GM21515 (cell line): Measurements from ENCODE around the gene GPR137B.

ENCODE experiments used
- ATAC-seq: cut with Tn5 transposase; IDR thresholded peaks from one replicate; pipeline ENCODE4 v1.9.1; 2021; ENCODE audit not compliant: unreplicated experiment

GPR137B gene

GRCh38 chr1:236114076-236114747 is 28.1 kb upstream of the GPR137B start:
- no peak for ATAC-seq

GRCh38 chr1:236117710-236118109 is 24.6 kb upstream of the GPR137B start:
- no peak for ATAC-seq

- ATAC-seq: no peak
Observed at GRCh38 chr1:236119943-236120484, 22.3 kb upstream of the GPR137B start.

- ATAC-seq: peak; percentile 49
Observed at GRCh38 chr1:236120721-236121153, 21.6 kb upstream of the GPR137B start.

- no peak for ATAC-seq
Observed at GRCh38 chr1:236122176-236122575, 20.2 kb upstream of the GPR137B start.

GRCh38 chr1:236123563-236123962 is 18.8 kb upstream of the GPR137B start:
- no peak for ATAC-seq

GRCh38 chr1:236124965-236125364 is 17.4 kb upstream of the GPR137B start:
- ATAC-seq: no peak

GRCh38 chr1:236127045-236127444 is 15.3 kb upstream of the GPR137B start:
- ATAC-seq: no peak

GRCh38 chr1:236128646-236129178 is 13.6 kb upstream of the GPR137B start:
- ATAC-seq: no peak

GRCh38 chr1:236129306-236129705 is 13.0 kb upstream of the GPR137B start:
- ATAC-seq: no peak

GRCh38 chr1:236130372-236130771 is 12.0 kb upstream of the GPR137B start:
- no peak for ATAC-seq

- no peak for ATAC-seq
Observed at GRCh38 chr1:236131916-236132315, 10.4 kb upstream of the GPR137B start.

- no peak for ATAC-seq
Observed at GRCh38 chr1:236132420-236133046, 9.8 kb upstream of the GPR137B start.

GRCh38 chr1:236133339-236133738 is 9.0 kb upstream of the GPR137B start:
- no peak for ATAC-seq

GRCh38 chr1:236133802-236134201 is 8.5 kb upstream of the GPR137B start:
- ATAC-seq: no peak

- ATAC-seq: no peak
Observed at GRCh38 chr1:236137285-236137852, 5.0 kb upstream of the GPR137B start.

- no peak for ATAC-seq
Observed at GRCh38 chr1:236139495-236139894, 2.8 kb upstream of the GPR137B start.

- ATAC-seq: no peak
Observed at GRCh38 chr1:236140705-236141446, 1.5 kb upstream of the GPR137B start.

- peak; percentile 22 for ATAC-seq
Observed at GRCh38 chr1:236141447-236142252, 689 bp upstream of the GPR137B start.
